Activated naive CD4-positive, alpha-beta T cell treated with anti-CD3 and anti-CD28 coated beads for 36 hours (primary cell): ENCODE results near the gene PPP1R12B. TPM values are rescaled to one million over a fixed set of nuclear protein-coding genes. Genes with fewer than 3 reads are reported as not detected.
"Not testable (repeated sequence)": the region's sequence is repeated elsewhere in the genome, so short reads cannot be mapped to it uniquely, and the experiment has no call there.

Experiments used
- CTCF ChIA-PET: fragments of 350-600 bp; sonication (Branson Sonifier 250); formaldehyde crosslinking; loops from one replicate; lab custom pipeline; 2021; ENCODE audit warnings: antibody characterized with exemption; lab: Charles Lee
- DNase-seq: peaks from one replicate; pipeline ENCODE4 v3.0.0-alpha.2; 2020
- H3K27ac Mint-ChIP-seq: one replicate; pipeline ENCODE4 v1.8.0; 2021; ENCODE audit warnings: mild to moderate bottlenecking, mixed read lengths
- H3K27me3 Mint-ChIP-seq: one replicate; pipeline ENCODE4 v1.8.0; 2021; ENCODE audit warnings: low read depth, mixed read lengths
- H3K36me3 Mint-ChIP-seq: one replicate; pipeline ENCODE4 v1.8.0; 2021; ENCODE audit warnings: low read depth, mixed read lengths
- H3K4me1 Mint-ChIP-seq: one replicate; pipeline ENCODE4 v1.8.0; 2021; ENCODE audit warnings: low read depth, mixed read lengths
- H3K4me3 Mint-ChIP-seq: one replicate; pipeline ENCODE4 v1.8.0; 2021; ENCODE audit warnings: mild to moderate bottlenecking, moderate library complexity, mixed read lengths
- H3K9me3 Mint-ChIP-seq: one replicate; pipeline ENCODE4 v1.8.0; 2021; ENCODE audit warnings: mixed read lengths
- intact Hi-C: fragments of 100-400 bp; cut with micrococcal nuclease; formaldehyde crosslinking; loops from one replicate; pipeline ENCODE4 v1.15.1; 2023
- total RNA-seq, 2 experiments: library from RNA; stranded (reverse); gene quantifications; one replicate each; pipeline ENCODE4 v1.2.3, GENCODE V29; 2021

Gene PPP1R12B
- total RNA-seq, 2 experiments from 2014 or later, result 11.0 to 12.4 TPM

DNA sequence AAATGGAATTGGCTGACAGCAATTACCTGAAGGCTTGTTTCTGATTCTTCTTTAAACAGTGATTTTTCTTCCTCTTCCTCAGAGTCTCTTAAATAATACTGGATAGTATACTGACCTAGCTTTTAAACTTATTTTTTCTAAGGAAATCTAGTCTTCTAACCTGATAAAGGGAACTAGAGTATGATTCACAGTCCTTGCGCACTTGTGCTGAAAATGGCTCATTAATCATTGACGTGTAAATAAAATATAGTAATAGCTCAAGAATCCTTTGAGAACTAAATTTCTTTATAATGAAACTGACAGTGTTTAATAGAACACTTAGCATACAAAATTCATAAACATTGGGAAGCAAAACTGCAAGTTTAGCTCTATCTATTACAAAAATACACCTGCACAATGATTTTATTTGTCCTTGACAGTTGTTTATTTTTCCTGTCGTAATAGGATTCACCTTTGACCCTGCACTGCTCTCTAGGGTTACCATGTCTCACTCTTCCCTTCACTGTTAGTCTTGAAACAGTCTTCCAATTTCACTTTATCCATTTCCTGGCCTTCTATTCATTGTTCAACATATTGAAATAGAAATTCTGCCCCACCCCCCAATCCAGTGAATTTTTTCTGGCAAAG, 117.3 kb downstream of the PPP1R12B start:
- H3K27me3 Mint-ChIP-seq, DNase-seq, H3K4me3 Mint-ChIP-seq, H3K36me3 Mint-ChIP-seq, H3K27ac Mint-ChIP-seq, intact Hi-C loops, H3K4me1 Mint-ChIP-seq, H3K9me3 Mint-ChIP-seq: not testable (repeated sequence)
- CTCF ChIA-PET, result interaction anchor here (1.8 to 2.7 kb wide), 2 partner anchors 106 to 254 kb away, joined by 7 to 17 read pairs; no protein-coding TSS in a partner anchor

DNA sequence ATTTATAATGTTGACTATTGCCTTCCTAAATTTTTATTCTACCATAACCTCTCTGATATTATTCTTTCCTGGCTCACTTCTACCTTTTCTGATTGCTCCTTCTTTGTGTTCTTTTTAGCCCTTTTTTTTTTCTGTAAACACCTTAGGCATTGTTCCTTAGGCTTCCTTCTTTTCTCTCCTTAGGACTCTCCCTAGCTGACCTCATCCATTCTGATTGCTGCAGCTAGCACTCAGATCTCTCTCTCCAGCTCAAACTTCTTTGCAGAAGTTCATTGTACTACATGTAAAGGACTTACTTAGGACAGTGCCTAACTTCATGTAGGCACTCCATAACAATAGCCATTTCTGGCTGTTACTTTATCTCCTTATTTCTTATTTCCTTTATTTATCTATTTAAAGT, 117.8 kb downstream of the PPP1R12B start:
- DNase-seq, H3K4me1 Mint-ChIP-seq, H3K27ac Mint-ChIP-seq, H3K9me3 Mint-ChIP-seq, intact Hi-C loops, H3K27me3 Mint-ChIP-seq, H3K4me3 Mint-ChIP-seq, H3K36me3 Mint-ChIP-seq: not testable (repeated sequence)
- CTCF ChIA-PET, result interaction anchor here (2.7 kb wide), 1 partner anchor 253 kb away, joined by 17 read pairs; no protein-coding TSS in a partner anchor

DNA sequence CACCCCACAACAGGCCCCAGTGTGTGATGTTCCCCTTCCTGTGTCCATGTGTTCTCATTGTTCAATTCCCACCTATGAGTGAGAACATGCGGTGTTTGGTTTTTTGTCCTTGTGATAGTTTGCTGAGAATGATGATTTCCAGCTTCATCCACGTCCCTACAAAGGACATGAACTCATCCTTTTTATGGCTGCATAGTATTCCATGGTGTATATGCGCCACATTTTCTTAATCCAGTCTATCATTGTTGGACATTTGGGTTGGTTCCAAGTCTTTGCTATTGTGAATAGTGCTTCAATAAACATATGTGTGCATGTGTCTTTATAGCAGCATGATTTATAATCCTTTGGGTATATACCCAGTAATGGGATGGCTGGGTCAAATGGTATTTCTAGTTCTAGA, 118.9 kb downstream of the PPP1R12B start:
- DNase-seq, H3K27ac Mint-ChIP-seq, H3K4me3 Mint-ChIP-seq, intact Hi-C loops, H3K4me1 Mint-ChIP-seq, H3K36me3 Mint-ChIP-seq, H3K9me3 Mint-ChIP-seq, CTCF ChIA-PET, H3K27me3 Mint-ChIP-seq: not testable (repeated sequence)

DNA sequence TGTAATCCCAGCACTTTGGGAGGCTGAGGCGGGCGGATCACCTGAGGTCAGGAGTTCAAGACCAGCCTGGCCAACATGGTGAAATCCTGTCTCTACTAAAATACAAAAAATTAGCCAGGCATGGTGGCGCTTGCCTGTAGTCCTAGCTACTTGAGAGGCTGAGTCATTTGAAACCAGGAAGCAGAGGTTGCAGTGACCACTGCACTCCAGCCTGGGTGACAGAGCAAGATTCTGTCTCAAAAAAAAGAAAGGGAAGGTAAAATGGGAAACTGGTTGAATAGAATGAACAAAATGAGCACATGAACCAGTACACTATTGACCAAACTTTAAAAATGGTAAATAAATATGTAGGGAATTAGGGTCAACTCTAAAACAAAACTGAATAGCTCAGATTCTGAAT, 120.2 kb downstream of the PPP1R12B start:
- CTCF ChIA-PET, H3K27me3 Mint-ChIP-seq, H3K4me3 Mint-ChIP-seq, H3K36me3 Mint-ChIP-seq, H3K27ac Mint-ChIP-seq, intact Hi-C loops, H3K4me1 Mint-ChIP-seq, DNase-seq, H3K9me3 Mint-ChIP-seq: not testable (repeated sequence)

DNA sequence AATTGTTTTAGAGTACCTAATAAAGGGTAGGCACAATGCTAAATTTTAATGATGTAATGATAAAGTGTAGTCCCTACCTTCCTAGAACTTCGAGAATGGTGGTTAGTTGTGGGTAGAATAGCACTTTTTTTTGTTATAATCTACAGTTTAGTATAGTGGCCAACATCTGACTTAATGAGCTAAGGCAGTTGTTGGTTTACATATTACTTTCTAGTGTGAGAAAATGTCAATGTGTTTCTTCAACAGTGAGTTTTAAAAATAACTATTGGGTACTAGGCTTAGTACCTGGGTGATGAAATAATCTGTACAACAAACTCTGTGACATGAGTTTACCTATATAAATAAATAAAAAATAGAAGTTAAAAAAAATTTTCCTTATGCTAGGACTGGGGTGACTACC, 120.6 kb downstream of the PPP1R12B start:
- CTCF ChIA-PET, result interaction anchor here (0.6 kb wide), 1 partner anchor 102 kb away, joined by 4 read pairs; no protein-coding TSS in a partner anchor
- H3K27ac Mint-ChIP-seq, H3K9me3 Mint-ChIP-seq, DNase-seq, H3K4me1 Mint-ChIP-seq, H3K36me3 Mint-ChIP-seq, H3K4me3 Mint-ChIP-seq, H3K27me3 Mint-ChIP-seq, intact Hi-C loops: not testable (repeated sequence)

DNA sequence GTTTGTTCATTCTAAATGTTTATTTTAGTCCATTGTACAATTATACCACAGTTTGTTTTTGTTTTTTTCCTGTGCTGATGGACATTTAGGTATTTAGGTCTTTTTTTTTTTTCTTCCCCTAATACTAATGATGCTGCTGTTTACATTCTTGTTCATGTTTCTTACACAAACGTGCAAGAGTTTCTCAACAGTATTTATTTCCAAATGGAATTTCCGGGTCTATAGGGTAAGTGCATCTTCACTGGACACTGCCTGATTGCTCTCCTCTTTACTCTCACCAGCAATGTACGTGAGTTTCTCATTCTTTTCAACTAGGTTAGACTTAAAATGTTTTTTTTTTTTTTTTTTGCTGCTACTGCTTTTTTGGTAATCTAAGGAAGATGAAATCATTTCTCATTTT, 122.7 kb downstream of the PPP1R12B start:
- intact Hi-C loops, result no loop called here
- Mint-ChIP-seq H3K27ac (no peak overlapping the region), H3K4me3 (no peak overlapping the region), H3K4me1 (no peaks in the 10 kb centered on the region), H3K9me3 (no peaks in the 10 kb centered on the region), H3K36me3 (peaks cover 3% of the 10 kb centered on the region), H3K27me3 (no peaks in the 10 kb centered on the region)
- no peak for DNase-seq
- CTCF ChIA-PET, result no interaction called here

DNA sequence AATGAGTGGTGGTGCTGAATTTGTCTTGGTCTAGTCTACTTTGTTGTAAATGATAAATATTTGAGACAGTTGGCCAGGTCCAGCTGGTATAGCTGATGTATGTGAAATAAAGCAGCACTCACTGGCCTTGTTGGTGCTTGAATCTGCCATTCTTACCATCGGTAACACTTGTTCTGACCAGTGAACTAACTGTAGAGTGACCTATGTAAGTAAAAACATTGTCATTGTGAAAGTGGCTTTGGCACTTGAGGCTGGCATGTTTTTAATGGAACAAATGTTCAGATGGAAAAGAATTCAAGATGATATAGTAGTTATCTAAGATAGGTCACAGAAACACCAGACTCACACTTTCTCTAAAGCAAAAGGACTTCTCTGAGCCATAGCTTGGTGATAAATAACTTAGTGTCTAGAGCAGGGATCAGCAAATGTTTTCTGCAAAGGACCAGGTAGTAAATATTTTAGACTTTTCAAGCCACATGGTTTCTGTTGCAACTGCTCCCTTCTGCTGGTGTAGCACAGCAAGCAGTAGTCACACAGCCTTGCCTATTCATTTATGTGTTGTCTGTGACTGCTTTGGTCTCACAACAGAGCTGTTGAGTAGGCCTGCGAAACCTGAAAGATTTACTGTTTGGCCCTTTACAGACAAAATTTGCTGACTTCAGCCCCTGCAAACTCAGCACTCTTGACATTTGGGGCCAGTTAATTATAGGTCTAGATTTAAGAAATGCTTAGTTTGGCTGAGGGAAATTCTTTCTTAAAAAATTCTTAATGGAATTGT, 124.0 kb downstream of the PPP1R12B start:
- H3K4me3 Mint-ChIP-seq, H3K36me3 Mint-ChIP-seq, H3K27ac Mint-ChIP-seq, intact Hi-C loops, H3K4me1 Mint-ChIP-seq, H3K9me3 Mint-ChIP-seq, H3K27me3 Mint-ChIP-seq, DNase-seq: not testable (repeated sequence)
- CTCF ChIA-PET, result interaction anchor here (1.5 kb wide), 1 partner anchor 99 kb away, joined by 3 read pairs; no protein-coding TSS in a partner anchor

DNA sequence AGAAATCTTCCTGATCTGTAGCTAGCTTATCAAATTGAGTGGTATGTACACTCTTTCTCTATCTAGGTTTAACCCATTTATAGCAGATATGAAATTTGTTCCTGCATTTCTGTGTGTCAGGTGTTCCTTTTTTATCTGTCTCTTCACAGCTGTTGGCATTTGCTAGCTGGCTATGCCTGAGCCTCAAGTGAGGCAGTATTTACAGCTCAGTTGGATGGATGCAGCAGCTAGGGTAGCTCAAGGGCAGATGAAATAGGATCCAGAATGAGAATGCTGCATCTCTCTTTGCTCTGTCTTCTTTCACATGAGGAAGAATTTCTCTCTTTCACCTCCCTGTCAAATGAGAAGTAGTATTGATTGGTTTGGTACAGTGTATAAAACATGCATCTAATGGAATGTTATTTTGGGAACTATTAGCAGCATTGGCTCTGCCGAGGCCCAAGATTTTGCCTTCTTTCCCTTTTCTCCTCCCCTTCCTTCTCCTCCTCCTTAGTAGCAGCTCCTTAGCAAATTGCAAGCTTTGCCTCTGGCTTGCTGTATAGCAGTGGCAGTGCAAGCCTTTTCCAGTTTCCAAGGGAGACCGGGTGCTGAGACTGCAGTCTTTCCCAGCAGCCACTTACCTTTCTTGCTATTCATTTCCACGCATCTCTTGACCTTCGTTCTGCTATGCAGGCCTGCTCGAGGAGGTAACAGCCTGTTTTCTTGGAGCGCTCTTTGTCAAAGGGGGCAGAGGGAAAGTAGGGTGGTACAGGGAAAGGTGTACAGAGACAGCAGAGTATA, 125.0 kb downstream of the PPP1R12B start:
- H3K4me3 Mint-ChIP-seq, H3K36me3 Mint-ChIP-seq, H3K27ac Mint-ChIP-seq, H3K9me3 Mint-ChIP-seq, H3K27me3 Mint-ChIP-seq, DNase-seq, intact Hi-C loops, H3K4me1 Mint-ChIP-seq: not testable (repeated sequence)
- CTCF ChIA-PET, result interaction anchor here (0.6 to 1.5 kb wide), 2 partner anchors 98 to 102 kb away, joined by 3 read pairs; no protein-coding TSS in a partner anchor

DNA sequence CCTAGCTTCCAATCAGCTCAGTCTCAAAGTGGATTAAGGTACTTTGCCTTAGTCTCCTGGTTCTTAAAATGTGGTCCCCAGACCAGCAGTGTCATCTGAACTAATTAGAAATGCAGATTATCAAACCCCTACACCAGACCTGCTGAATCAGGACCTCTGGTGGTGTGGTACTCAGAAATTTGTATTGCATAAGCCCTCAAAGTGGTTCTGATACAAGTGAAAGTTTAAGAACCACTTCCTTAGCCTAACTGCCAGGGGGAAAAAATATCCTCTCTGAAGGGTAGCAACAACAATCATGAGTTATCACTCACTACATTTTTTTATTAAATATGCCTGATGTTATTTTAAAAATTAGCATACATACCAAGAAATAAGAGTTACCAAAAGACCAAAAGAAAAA, 131.2 kb downstream of the PPP1R12B start:
- H3K4me3 Mint-ChIP-seq, H3K27ac Mint-ChIP-seq, intact Hi-C loops, DNase-seq, CTCF ChIA-PET, H3K27me3 Mint-ChIP-seq, H3K9me3 Mint-ChIP-seq: not testable (repeated sequence)
- Mint-ChIP-seq H3K4me1 (peaks cover 14% of the 10 kb centered on the region), H3K36me3 (peaks cover 12% of the 10 kb centered on the region)

DNA sequence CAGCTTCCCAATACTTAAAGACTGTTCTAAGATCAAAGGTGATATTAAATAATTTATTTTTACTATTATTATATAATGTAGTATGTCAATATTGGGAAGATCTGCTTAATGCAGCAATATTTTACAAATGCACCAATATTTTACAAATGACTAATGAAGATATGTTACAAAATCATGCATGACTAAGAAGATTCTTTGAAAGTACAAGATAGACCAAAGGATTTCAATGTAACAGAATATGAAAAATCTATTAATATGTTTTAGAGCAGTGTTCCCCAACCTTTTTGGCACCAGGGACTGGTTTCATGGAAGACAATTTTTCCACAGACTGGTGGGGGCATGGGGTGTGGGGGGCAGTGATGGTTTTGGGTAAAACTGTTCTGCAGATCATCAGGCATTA, 132.1 kb downstream of the PPP1R12B start:
- H3K9me3 Mint-ChIP-seq, H3K27ac Mint-ChIP-seq, H3K27me3 Mint-ChIP-seq, CTCF ChIA-PET, DNase-seq, intact Hi-C loops, H3K4me3 Mint-ChIP-seq: not testable (repeated sequence)
- Mint-ChIP-seq H3K4me1 (peaks cover 14% of the 10 kb centered on the region), H3K36me3 (peaks cover 16% of the 10 kb centered on the region)

DNA sequence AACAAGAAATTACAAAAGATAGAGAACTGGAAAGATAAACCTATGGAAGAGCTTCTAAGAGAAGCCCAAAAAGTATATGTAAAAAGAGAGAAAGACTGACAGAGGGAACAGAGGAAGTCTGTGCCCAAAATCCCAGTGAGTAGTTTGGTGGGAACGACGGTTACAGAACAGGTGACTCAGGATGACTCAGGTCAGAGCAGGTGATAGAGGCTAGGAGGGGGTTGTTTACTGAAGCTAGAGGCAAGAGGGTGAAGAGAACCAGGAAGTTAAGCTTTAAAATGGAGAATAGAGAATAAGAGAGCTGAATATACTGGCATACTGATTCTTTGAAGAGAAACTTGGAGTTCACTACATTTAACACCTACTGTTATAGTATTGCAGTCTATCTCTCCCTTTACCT, 134.9 kb downstream of the PPP1R12B start:
- intact Hi-C loops, H3K9me3 Mint-ChIP-seq, H3K4me3 Mint-ChIP-seq, CTCF ChIA-PET, H3K27me3 Mint-ChIP-seq, H3K27ac Mint-ChIP-seq: not testable (repeated sequence)
- Mint-ChIP-seq H3K4me1 (peaks cover 19% of the 10 kb centered on the region), H3K36me3 (peaks cover 16% of the 10 kb centered on the region)
- peak; percentile 7 for DNase-seq

DNA sequence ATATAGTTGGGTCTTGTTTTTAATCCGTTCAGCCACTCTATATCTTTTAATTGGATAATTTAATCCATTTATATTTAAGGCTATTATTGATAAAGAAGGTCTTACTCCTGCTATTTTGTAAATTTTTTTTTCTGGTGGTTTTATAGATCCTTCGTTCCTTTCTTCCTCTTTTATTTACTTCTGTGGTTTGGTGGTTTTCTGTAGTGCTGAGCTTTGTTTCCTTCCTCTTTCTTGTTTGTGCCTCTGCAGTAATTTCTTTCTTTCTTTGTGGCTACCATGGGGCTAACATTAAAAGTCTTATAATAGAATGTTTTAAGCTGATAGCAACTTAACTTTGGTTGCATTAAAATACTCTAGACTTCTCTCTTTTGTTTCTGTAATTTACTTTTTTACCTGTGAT, 135.5 kb downstream of the PPP1R12B start:
- DNase-seq, H3K27ac Mint-ChIP-seq, CTCF ChIA-PET, H3K4me3 Mint-ChIP-seq, intact Hi-C loops, H3K9me3 Mint-ChIP-seq, H3K27me3 Mint-ChIP-seq: not testable (repeated sequence)
- H3K36me3 Mint-ChIP-seq, result peaks cover 23% of the 10 kb centered on the region
- H3K4me1 Mint-ChIP-seq, result peaks cover 20% of the 10 kb centered on the region
